ENCODE data around the gene DNM3.

DNA sequence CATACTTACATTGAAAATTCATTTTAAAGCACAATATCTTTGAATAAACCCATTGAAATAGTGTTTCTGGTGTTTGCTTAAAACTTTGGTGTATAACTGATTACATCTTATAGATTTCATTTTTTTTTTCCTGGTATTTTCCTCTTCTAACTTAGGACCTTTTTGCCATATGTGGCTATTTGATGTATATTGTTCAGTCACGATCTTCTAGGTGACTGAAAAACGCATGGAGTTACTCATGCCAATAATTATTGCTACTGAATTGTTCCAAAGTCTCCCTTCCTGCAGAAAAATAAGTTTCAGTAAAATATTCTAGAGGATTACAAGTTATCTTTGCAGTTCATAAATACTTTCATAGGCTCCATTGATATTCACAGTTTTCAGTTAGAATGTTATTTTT, 556.3 kb downstream of the DNM3 start:
- TF ChIP-seq, protein P1, sequence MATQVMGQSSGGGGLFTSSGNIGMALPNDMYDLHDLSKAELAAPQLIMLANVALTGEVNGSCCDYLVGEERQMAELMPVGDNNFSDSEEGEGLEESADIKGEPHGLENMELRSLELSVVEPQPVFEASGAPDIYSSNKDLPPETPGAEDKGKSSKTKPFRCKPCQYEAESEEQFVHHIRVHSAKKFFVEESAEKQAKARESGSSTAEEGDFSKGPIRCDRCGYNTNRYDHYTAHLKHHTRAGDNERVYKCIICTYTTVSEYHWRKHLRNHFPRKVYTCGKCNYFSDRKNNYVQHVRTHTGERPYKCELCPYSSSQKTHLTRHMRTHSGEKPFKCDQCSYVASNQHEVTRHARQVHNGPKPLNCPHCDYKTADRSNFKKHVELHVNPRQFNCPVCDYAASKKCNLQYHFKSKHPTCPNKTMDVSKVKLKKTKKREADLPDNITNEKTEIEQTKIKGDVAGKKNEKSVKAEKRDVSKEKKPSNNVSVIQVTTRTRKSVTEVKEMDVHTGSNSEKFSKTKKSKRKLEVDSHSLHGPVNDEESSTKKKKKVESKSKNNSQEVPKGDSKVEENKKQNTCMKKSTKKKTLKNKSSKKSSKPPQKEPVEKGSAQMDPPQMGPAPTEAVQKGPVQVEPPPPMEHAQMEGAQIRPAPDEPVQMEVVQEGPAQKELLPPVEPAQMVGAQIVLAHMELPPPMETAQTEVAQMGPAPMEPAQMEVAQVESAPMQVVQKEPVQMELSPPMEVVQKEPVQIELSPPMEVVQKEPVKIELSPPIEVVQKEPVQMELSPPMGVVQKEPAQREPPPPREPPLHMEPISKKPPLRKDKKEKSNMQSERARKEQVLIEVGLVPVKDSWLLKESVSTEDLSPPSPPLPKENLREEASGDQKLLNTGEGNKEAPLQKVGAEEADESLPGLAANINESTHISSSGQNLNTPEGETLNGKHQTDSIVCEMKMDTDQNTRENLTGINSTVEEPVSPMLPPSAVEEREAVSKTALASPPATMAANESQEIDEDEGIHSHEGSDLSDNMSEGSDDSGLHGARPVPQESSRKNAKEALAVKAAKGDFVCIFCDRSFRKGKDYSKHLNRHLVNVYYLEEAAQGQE (IDR thresholded peaks at IDR 0.05; ENCODE audit: low read depth): no peak
- TF ChIP-seq CEBPB (IDR thresholded peaks at IDR 0.05): no peak
- TF ChIP-seq, protein P2, sequence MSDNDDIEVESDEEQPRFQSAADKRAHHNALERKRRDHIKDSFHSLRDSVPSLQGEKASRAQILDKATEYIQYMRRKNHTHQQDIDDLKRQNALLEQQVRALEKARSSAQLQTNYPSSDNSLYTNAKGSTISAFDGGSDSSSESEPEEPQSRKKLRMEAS (IDR thresholded peaks at IDR 0.05): no peak
- TF ChIP-seq EGR1 (IDR thresholded peaks at IDR 0.05): no peak
- no peak for TF ChIP-seq RAD21 (IDR thresholded peaks at IDR 0.05; ENCODE audit: low read depth)
- no peak for TF ChIP-seq EP300 (IDR thresholded peaks at IDR 0.05; ENCODE audit: borderline replicate concordance)
- no peak for TF ChIP-seq TAF1 (IDR thresholded peaks at IDR 0.05; ENCODE audit: low read depth)
- no peak for TF ChIP-seq ZBTB7A (IDR thresholded peaks at IDR 0.05; ENCODE audit: low read depth)
- TF ChIP-seq TCF12 (IDR thresholded peaks at IDR 0.05; ENCODE audit: low read depth): no peak
- TF ChIP-seq CREB1 (IDR thresholded peaks at IDR 0.05; ENCODE audit: low read depth): no peak
- no peak for TF ChIP-seq YY1 (IDR thresholded peaks at IDR 0.05; ENCODE audit: low read depth)
- TF ChIP-seq FOXM1 (IDR thresholded peaks at IDR 0.05; ENCODE audit: borderline replicate concordance, low read depth): no peak
- no peak for TF ChIP-seq TEAD4 (IDR thresholded peaks at IDR 0.05)
